GM23248 (cell line): ENCODE results near the gene LRMDA.

Experiments
- EZH2 ChIP-seq: fragments of 200-600 bp; sonication (generic); IDR thresholded peaks from 2 replicates; pipeline ENCODE4 v1.6.1; 2018; ENCODE audit warnings: antibody characterized with exemption, mild to moderate bottlenecking; ENCODE audit not compliant: insufficient read depth, poor library complexity, severe bottlenecking
- EZH2phosphoT487 ChIP-seq: fragments of 200-600 bp; sonication (generic); IDR thresholded peaks from 2 replicates; pipeline ENCODE4 v1.6.1; 2018; ENCODE audit warnings: antibody characterized with exemption, moderate library complexity, mild to moderate bottlenecking, low read depth; ENCODE audit not compliant: insufficient read depth

DNA sequence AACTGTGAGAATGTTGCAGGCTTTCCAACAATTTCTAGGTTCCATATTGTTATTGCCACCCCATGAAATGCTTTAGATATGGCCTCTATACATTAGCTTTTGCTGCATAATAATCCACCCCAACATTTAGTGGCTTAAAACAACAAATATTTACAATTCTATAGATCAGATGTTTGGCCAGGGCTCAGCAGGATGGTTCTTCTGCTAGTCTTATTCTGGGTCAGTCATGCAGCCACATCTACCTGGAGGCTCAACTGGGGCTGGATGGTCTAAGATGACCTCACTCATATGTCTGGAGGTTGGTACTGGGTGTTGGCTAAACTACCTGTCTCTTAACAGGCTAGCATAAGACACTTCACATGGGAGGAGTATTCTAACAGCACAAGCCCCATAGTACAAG lies 607.3 kb downstream of the LRMDA start:
- TF ChIP-seq EZH2phosphoT487 (no peak), EZH2 (no peak)
